GM12892 (cell line): Measurements from ENCODE around the gene WDR18.

Experiments used
- POLR2A ChIP-seq: IDR thresholded peaks from 2 replicates; pipeline ENCODE4 v1.6.1; 2011; ENCODE audit warnings: low read depth, low read length, control low read depth
- POLR2AphosphoS5 ChIP-seq: IDR thresholded peaks from 2 replicates; pipeline ENCODE4 v1.6.1; 2011; ENCODE audit warnings: low read depth, low read length, control low read depth
- TAF1 ChIP-seq: IDR thresholded peaks from 2 replicates; pipeline ENCODE4 v1.6.1; 2011; ENCODE audit warnings: low read depth, mild to moderate bottlenecking, control low read depth, low read length, borderline replicate concordance

GRCh38 chr19:1025960-1026782 is 42.0 kb downstream of the WDR18 start, which contains the start of gene CNN2:
- TF ChIP-seq TAF1 (peak; percentile 53; the same call in 1 of the 2 replicates), POLR2A (peak; percentile 72; the same call in 1 of the 2 replicates), POLR2AphosphoS5 (no peak)
